ENCODE results near the gene IKZF1.

Gene IKZF1

DNA sequence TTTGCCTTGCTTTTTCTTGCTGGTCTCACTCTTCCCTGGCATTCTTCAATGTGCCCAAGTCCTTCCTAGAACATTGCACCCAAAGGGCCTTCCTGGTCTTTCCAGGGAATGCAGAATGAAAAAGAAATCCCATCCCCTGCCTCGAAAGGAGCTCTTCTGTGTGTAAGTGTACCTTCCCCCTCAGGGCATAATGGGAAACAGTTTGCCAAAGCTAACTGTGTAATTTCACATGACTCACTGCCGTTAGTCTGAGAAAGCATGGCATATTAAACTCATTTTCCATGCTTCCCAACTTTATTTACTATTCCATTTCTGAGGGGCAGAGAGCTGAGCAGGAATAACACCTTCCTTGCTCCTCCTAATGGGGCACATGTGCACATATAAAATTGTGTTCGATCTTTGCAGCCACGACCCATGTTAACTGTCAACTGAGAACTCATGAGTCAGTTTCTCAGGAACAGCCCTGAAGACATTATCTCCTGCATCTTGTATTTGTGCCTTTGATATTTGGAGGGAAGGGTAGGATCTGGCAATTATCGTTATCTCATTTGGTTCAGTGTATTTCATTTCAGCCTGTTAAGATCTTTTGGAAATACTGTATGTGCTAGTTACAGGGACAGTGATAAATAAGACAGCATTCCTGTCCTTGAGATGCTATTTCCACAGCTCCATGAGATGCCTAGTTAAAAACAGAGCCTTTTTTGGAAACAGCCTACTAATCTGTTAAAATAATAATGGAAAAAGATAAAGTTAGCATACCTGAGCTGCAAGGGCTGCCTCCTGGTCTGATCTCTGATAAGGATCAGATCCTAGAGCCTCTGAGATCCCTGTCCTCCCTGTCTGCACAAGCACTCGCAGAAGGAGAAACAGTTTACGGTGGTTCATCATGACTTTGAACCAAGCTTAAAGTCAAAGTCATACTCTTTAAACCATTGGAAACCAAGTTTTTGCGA, 42.3 kb downstream of the IKZF1 start:
- TF ChIP-seq, protein P1, sequence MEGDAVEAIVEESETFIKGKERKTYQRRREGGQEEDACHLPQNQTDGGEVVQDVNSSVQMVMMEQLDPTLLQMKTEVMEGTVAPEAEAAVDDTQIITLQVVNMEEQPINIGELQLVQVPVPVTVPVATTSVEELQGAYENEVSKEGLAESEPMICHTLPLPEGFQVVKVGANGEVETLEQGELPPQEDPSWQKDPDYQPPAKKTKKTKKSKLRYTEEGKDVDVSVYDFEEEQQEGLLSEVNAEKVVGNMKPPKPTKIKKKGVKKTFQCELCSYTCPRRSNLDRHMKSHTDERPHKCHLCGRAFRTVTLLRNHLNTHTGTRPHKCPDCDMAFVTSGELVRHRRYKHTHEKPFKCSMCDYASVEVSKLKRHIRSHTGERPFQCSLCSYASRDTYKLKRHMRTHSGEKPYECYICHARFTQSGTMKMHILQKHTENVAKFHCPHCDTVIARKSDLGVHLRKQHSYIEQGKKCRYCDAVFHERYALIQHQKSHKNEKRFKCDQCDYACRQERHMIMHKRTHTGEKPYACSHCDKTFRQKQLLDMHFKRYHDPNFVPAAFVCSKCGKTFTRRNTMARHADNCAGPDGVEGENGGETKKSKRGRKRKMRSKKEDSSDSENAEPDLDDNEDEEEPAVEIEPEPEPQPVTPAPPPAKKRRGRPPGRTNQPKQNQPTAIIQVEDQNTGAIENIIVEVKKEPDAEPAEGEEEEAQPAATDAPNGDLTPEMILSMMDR (IDR thresholded peaks at IDR 0.05; ENCODE audit: insufficient read depth, missing control alignments) = no peak
- no peak for FAIRE-seq
- DNase-seq (ENCODE audit: insufficient read length, low spot score) = no peak

DNA sequence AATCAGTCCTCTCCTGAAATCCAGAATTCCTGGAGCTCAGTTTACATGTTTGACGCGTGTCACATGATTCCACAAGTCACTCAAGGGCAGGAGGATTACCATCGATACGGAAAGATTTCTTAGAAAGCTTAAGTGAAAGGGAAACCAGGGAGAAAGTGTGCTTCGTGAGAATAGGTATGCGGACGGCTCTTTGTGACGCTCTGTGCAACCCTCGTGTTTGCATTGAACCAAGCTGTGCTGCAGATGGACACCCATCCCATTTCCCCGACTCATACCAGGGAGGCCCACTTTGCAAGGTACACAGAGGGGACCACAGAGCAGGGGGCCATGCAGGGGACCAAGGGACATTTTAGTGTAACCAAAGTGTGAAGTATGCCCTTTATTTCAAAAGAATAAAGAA, 43.2 kb downstream of the IKZF1 start:
- DNase-seq (ENCODE audit: insufficient read length, low spot score) = no peak
- FAIRE-seq = no peak
- TF ChIP-seq, protein P1 (IDR thresholded peaks at IDR 0.05; ENCODE audit: insufficient read depth, missing control alignments) = no peak

DNA sequence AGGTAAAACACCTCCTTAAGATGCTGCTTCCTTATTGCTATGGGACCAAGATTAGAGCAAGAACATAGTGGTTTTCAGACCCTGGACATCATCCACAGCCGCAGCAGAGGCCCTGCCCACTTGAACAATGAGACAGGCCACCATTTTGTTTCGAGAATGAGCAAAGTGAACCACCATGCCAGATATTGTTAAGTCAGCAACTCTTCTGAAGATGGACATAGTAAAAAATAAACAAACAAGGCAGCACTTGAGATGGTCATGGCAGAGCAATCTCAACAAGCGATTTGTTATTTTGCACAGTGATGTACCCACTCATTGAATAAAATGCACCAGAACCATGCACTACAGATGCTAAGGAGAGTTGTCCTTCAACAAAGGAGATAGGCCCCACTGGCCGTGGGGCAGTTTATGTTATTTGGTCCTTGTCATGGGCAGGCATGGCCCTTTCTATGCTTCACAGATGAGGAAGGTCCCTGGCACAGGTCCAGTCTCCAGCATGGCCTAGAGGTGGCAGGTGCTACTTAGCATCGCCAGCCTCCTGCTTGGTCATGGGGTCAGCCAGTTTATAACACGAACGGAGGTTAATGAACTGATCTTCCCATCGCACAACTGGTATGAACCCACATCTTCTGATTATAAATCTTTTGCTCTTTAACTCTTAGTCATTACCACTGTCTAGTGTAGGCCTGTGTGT, 44.1 kb downstream of the IKZF1 start:
- TF ChIP-seq, protein P1 (IDR thresholded peaks at IDR 0.05; ENCODE audit: insufficient read depth, missing control alignments) = no peak
- DNase-seq (ENCODE audit: insufficient read length, low spot score) = no peak
- FAIRE-seq = no peak

DNA sequence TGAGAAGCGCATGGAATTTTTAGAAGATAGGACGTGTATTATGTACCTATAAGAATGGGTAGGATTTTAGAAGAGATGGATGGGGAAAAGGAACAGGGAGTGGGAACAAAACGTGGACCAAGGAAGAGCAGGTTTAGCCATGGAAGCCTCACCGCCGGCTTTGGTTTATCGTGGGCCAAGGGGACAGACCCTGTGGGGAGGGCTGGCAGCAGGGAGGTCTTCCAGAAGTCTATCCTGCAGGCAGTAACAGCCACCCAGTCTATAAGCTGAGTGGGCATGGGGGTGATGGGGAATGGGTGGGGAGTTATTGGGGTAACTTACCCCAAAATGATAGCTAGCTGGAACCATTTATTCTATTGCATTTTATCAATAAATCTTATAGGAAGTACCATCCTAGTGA, 44.9 kb downstream of the IKZF1 start:
- TF ChIP-seq, protein P1 (IDR thresholded peaks at IDR 0.05; ENCODE audit: insufficient read depth, missing control alignments) = no peak
- FAIRE-seq (no peak), DNase-seq (ENCODE audit: insufficient read length, low spot score) (no peak)

DNA sequence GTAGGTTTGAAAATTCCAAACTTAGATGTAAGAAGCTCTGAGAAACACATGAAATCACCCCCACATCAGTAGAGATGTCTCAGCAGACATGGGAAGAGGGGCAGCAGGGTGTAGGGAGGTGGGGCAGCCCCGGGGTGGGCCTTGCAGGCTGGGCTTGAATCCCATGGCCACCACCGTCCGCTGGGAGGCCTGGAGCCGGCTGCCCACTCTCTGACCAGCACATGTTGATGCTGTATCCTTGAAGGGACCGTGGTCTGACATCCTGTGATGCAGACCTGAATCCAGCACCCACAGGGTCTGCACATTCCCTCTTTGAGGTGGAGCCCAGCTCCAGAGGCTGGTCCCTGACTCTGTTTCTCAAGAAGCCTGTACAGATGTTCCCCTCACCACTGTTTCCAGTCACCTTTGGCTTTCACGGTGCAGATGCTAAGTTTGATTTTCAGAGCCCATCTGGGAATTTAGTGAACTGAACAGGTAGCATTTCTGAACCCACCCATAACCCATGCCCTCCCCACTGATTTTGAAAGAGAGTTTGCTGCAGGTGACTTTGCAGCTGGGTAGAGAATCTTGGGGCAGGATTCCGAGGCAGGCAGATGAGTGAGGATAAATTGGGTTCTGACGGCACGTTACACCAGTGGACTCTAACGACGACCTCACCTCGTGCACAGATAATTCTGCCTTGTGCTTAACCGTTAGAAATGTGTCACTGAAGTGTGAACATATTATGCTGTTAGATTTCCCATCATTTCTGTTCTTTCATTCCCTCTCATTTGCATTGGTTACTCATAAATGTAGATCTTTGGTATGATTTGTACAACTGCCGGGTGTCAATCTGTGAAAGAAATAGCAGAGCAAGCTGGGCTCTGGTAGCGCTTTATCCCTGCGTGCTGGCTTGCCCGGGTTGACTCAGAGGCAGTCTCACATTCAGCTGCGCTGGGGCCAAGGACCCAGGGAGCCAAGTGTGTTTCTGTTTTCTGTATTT, 45.7 kb downstream of the IKZF1 start:
- no peak for FAIRE-seq

DNA sequence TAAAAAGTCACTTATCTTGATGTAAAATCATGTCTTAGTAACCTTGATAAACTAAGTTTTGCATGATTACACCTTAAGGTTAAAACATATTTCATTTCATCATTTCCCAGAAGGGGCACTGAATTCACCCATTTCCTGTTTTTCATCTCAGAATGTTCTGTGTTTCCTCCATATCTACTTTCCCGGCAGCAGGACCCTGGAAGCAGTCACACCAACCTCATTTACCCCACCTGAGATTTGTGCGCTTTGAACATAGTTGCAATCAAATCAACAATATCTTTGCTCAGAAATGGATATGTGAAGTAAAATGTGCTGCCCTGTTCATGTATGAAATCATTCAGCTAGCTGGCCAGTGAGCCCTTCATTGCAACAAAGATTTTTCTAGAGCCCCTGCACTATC, 46.8 kb downstream of the IKZF1 start:
- no peak for DNase-seq (ENCODE audit: insufficient read length, low spot score)
- TF ChIP-seq, protein P1 (IDR thresholded peaks at IDR 0.05; ENCODE audit: insufficient read depth, missing control alignments) = no peak
- no peak for FAIRE-seq

More for the DNA sequence above, 45.7 kb downstream of the IKZF1 start:
- TF ChIP-seq, protein P1 (IDR thresholded peaks at IDR 0.05; ENCODE audit: insufficient read depth, missing control alignments) = no peak
- no peak for DNase-seq (ENCODE audit: insufficient read length, low spot score)

All from D721Med (cell line).